Duodenal mucosa (tissue), 2 donors: ENCODE measurements around the gene BMPR1A.

ENCODE experiments used
- H3K27ac ChIP-seq: one replicate; pipeline ENCODE4 v1.7.0; 2013; ENCODE audit warnings: low read depth, low read length
- H3K27me3 ChIP-seq, 2 donors: one replicate each; pipeline ENCODE4 v1.7.0; 2013; ENCODE audit warnings: low read length in 2 of 2, control low read depth in 1 of 2; ENCODE audit not compliant: insufficient read depth in 2 of 2, control insufficient read depth in 1 of 2
- H3K36me3 ChIP-seq, 2 donors: one replicate each; pipeline ENCODE4 v1.7.0; 2013; ENCODE audit warnings: low read length in 2 of 2, control low read depth in 1 of 2; ENCODE audit not compliant: insufficient read depth in 2 of 2, control insufficient read depth in 1 of 2
- H3K4me1 ChIP-seq, 2 donors: one replicate each; pipeline ENCODE4 v1.7.0; 2013; ENCODE audit warnings: low read length in 2 of 2, control low read depth in 1 of 2; ENCODE audit not compliant: insufficient read depth in 2 of 2, control insufficient read depth in 1 of 2
- H3K4me3 ChIP-seq, 2 donors: one replicate each; pipeline ENCODE4 v1.7.0; 2013; ENCODE audit warnings: low read length in 2 of 2, low read depth in 1 of 2
- H3K9ac ChIP-seq, 2 donors: one replicate each; pipeline ENCODE4 v1.7.0; 2013; ENCODE audit warnings: low read length in 2 of 2, low read depth in 1 of 2
- H3K9me3 ChIP-seq, 2 donors: one replicate each; pipeline ENCODE4 v1.7.0; 2013; ENCODE audit warnings: low read length in 2 of 2, control low read depth in 1 of 2; ENCODE audit not compliant: control insufficient read depth in 1 of 2

The BMPR1A gene

GRCh38 chr10:86898511-86898910, 142.1 kb downstream of the BMPR1A start:
- H3K9ac ChIP-seq: no peak overlapping the region
- no peaks in the 10 kb centered on the region for H3K27me3 ChIP-seq
- peaks cover 0 to 10% of the 10 kb centered on the region in 2 donors for H3K4me1 ChIP-seq
- no peaks in the 10 kb centered on the region for H3K9me3 ChIP-seq
- H3K27ac ChIP-seq: no peak overlapping the region
- H3K36me3 ChIP-seq: peaks cover 11 to 27% of the 10 kb centered on the region in 2 donors
- no peak overlapping the region for H3K4me3 ChIP-seq

DNA sequence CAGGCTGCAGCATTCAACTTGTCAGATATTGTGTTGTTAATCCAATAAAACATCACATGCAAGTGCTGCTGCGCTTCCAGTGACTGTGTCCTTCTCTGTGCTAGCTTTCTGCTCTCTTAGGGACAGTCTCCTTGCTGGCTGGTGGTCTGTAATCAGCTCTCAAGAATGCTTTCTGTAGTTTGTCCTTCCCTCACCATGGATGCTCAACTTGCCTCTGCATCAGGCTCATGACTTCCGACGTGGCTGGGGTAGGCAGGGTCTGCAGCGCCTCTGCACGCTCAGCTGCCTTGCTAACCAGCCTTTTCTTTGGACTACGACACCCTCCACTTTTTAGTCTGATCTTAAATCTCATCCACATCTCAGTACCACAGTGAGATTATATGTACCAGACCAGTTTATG, 142.7 kb downstream of the BMPR1A start:
- H3K4me3 ChIP-seq: no peak overlapping the region
- no peak overlapping the region for H3K9ac ChIP-seq

DNA sequence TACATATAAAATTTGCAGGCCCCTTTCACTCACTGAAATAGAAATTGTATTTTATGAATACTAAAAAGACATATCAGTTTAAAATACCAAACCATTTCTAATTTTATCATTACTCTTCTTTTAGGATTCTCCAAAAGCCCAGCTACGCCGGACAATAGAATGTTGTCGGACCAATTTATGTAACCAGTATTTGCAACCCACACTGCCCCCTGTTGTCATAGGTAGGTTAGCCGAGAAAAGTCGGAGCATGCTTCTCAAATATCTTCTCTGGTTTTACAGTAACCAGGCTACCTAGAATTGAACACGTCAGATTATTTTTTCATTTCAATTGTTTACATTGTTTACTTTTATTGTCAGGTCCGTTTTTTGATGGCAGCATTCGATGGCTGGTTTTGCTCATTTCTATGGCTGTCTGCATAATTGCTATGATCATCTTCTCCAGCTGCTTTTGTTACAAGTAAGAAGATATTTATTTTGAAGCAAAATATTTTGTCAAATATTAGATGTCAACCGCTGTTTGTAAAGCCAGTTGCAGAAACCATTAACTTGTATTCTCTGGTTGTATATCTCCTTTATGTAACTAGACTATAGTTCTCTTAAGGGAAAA, 143.4 kb downstream of the BMPR1A start:
- H3K4me3 ChIP-seq: no peak overlapping the region
- H3K9ac ChIP-seq: no peak overlapping the region
- H3K36me3 ChIP-seq: peaks cover 18 to 29% of the 10 kb centered on the region in 2 donors
- H3K4me1 ChIP-seq: peaks cover 0 to 10% of the 10 kb centered on the region in 2 donors
- H3K27me3 ChIP-seq: no peaks in the 10 kb centered on the region
- H3K9me3 ChIP-seq: no peaks in the 10 kb centered on the region
- H3K27ac ChIP-seq: no peak overlapping the region

More for the DNA sequence above, 142.7 kb downstream of the BMPR1A start:
- Histone ChIP-seq H3K36me3 (peaks cover 11 to 24% of the 10 kb centered on the region in 2 donors), H3K27ac (no peak overlapping the region), H3K4me1 (peaks cover 0 to 10% of the 10 kb centered on the region in 2 donors), H3K27me3 (no peaks in the 10 kb centered on the region), H3K9me3 (no peaks in the 10 kb centered on the region)

- Histone ChIP-seq H3K4me1 (peaks cover 0 to 10% of the 10 kb centered on the region in 2 donors), H3K36me3 (peaks cover 24 to 39% of the 10 kb centered on the region in 2 donors), H3K27me3 (no peaks in the 10 kb centered on the region), H3K4me3 (no peak overlapping the region), H3K27ac (no peak overlapping the region), H3K9ac (no peak overlapping the region), H3K9me3 (no peaks in the 10 kb centered on the region)
Measured at GRCh38 chr10:86900955-86901354, 144.5 kb downstream of the BMPR1A start.

GRCh38 chr10:86904600-86904999, 148.2 kb downstream of the BMPR1A start:
- peaks cover 27 to 42% of the 10 kb centered on the region in 2 donors for H3K36me3 ChIP-seq

GRCh38 chr10:86905429-86905828, 149.0 kb downstream of the BMPR1A start:
- H3K4me3 ChIP-seq: no peak overlapping the region
- no peak overlapping the region for H3K9ac ChIP-seq
- peaks cover 27 to 42% of the 10 kb centered on the region in 2 donors for H3K36me3 ChIP-seq
- no peak overlapping the region for H3K27ac ChIP-seq
- H3K9me3 ChIP-seq: no peaks in the 10 kb centered on the region
- peaks cover 0 to 10% of the 10 kb centered on the region in 2 donors for H3K4me1 ChIP-seq
- H3K27me3 ChIP-seq: no peaks in the 10 kb centered on the region

More at GRCh38 chr10:86904600-86904999, 148.2 kb downstream of the BMPR1A start:
- no peaks in the 10 kb centered on the region for H3K27me3 ChIP-seq
- peaks cover 0 to 10% of the 10 kb centered on the region in 2 donors for H3K4me1 ChIP-seq
- H3K4me3 ChIP-seq: no peak overlapping the region
- no peaks in the 10 kb centered on the region for H3K9me3 ChIP-seq
- H3K27ac ChIP-seq: no peak overlapping the region
- no peak overlapping the region for H3K9ac ChIP-seq

GRCh38 chr10:86914734-86915133, 158.3 kb downstream of the BMPR1A start:
- Histone ChIP-seq H3K27ac (no peak overlapping the region), H3K9ac (no peak overlapping the region), H3K36me3 (peaks cover 8 to 30% of the 10 kb centered on the region in 2 donors)

DNA sequence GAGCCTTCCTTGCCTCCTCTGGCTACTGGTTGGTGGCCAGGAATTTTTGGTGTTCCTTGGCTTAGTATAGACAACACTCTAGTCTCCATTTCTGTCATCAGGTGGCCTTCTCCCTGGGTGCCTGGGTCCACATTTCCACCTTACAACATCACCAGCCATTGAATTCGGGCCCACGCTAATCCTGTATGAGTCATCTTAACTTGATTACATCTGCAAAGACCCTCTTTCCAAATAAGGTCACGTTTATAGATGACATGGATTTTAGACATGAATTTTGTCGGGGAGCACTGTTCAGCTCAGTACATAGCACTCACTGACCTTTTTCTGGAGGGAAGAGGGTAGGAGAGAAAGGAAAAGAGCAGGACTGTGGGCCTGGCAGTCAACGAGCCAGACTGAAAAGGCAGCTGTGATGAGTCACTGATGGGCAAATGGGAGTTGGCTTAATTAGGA, 161.6 kb downstream of the BMPR1A start:
- Histone ChIP-seq H3K4me1 (no peaks in the 10 kb centered on the region), H3K36me3 (peaks cover 8 to 52% of the 10 kb centered on the region in 2 donors), H3K9me3 (no peaks in the 10 kb centered on the region), H3K9ac (no peak overlapping the region), H3K4me3 (no peak overlapping the region), H3K27me3 (no peaks in the 10 kb centered on the region), H3K27ac (no peak overlapping the region)

More at GRCh38 chr10:86914734-86915133, 158.3 kb downstream of the BMPR1A start:
- Histone ChIP-seq H3K27me3 (no peaks in the 10 kb centered on the region), H3K4me3 (no peak overlapping the region), H3K9me3 (no peaks in the 10 kb centered on the region), H3K4me1 (no peaks in the 10 kb centered on the region)

GRCh38 chr10:86922553-86922961, 166.1 kb downstream of the BMPR1A start:
- Histone ChIP-seq H3K4me1 (no peaks in the 10 kb centered on the region), H3K4me3 (no peak overlapping the region), H3K27ac (no peak overlapping the region), H3K36me3 (peaks cover 9 to 44% of the 10 kb centered on the region in 2 donors), H3K27me3 (no peaks in the 10 kb centered on the region), H3K9me3 (no peaks in the 10 kb centered on the region), H3K9ac (no peak overlapping the region)

GRCh38 chr10:86929468-86930380, 173.3 kb downstream of the BMPR1A start:
- no peak overlapping the region for H3K27ac ChIP-seq
- no peaks in the 10 kb centered on the region for H3K9me3 ChIP-seq
- no peak overlapping the region for H3K4me3 ChIP-seq
- no peak overlapping the region for H3K9ac ChIP-seq
- no peaks in the 10 kb centered on the region for H3K4me1 ChIP-seq
- no peaks in the 10 kb centered on the region for H3K27me3 ChIP-seq
- H3K36me3 ChIP-seq: peaks cover 0 to 17% of the 10 kb centered on the region in 2 donors
